GM21423 (cell line): ENCODE measurements around the gene CWF19L2.
A peak's percentile ranks its signal among the peaks of the same experiment; 100 is the strongest.
"Not testable (repeated sequence)": the region's sequence is repeated elsewhere in the genome, so short reads cannot be mapped to it uniquely, and the experiment has no call there.

Experiments used
- ATAC-seq: cut with Tn5 transposase; IDR thresholded peaks from one replicate; pipeline ENCODE4 v1.9.1; 2021; ENCODE audit warnings: mild to moderate bottlenecking, moderate library complexity; ENCODE audit not compliant: unreplicated experiment

The CWF19L2 gene

DNA sequence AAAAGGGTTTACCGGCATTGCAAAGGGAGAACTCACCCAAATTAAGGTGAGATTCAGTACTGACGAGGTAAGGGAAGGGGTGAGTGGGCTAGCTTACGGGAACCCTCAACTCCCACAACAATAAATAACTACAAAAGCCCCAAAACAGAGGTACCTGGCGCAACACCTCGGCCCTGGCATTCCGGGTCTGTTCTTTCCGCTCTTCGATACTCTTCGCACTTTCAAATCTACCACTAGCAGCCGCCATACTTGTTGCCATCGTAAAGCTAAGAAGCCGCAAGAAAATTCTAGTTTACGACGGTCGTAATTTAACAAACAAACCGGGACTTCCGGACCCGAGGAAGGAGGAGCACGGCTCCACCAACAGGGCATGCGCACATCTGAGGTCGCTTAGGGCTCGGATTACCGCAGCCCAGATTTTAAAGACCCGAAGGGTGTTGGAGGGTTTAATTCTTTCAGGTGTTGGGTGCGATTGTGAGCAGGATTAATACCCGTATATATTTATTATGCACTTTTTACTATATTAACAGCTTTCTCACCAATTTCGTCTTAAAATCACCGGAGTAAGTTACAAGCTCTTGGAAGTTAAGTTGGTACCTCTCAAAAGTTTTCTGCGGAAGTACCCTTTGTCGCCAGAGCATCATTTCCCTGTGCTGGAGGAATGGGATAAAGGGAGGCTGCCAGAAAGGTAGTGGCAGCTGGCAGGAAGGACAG is at the start of gene CWF19L2:
TSS of gene CWF19L2 (minus strand) at position 268 of the 714 bp plus-strand sequence. CDS start at position 259, 9 bp downstream.
- peak; percentile 98 for ATAC-seq

DNA sequence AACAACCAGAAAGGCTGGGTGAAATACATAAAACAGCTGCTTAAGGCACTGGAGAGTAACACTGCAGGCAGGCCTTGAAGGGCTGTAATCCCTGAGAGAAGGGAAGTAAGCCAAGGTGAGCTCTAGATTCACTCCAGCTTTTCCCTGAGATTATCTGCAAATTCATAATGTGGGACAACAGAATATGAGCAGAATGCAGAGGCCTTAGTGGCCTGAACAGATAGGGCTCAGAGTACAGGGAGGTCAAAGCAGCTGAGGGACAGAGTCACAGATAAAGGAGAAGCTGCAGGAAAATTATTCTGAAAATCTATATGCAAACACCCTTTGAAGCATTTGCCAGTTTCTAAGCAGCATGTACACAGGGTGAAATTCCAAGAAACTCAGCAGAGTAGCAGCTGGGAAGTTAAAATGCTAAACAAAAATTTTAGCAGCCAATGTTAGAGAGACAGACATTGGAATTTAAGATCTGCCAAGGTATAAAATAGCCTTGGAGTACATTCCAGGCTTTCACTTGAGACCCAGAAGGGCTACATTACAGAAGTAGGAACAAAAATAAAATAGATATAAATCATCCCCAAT is 48.1 kb upstream of the CWF19L2 start:
- ATAC-seq, result no peak

DNA sequence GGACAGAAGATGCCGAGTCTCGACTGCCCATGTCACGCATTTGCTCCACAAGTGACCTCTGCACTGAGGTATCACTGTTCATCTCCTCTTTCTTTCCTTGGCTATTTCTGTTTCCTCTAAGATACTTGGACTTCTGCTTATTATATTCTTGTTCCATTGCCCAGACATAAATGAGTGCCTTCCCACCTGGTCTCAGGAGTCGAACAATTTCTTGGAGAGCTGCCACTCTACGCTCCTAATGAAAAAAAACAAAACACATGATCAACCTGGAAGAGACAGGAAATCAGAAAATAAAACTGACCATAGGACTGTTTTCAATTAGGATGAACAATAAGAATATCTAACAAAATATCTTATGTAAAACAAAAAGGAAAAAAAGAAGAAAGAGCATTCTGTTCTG is 47.4 kb upstream of the CWF19L2 start:
- no peak for ATAC-seq

DNA sequence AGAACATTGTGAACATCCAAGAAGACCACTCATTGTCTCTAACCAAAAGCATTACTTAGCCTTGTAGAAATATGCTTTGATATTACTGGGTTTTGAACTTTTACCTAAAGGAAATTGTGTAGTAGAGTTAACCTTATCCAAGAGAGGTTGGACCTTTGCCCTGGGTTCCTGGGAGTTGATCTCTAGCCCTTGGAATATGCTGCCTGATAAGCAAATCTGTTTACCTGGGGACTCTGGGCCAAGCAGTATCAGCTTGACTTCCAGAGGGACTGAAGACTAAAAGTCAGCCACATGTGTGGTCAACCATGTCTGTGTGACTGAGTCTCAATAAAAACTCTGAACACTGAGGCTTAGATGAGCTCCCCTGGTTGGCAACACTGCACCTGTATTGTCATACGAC is 44.1 kb upstream of the CWF19L2 start:
- ATAC-seq, result no peak

DNA sequence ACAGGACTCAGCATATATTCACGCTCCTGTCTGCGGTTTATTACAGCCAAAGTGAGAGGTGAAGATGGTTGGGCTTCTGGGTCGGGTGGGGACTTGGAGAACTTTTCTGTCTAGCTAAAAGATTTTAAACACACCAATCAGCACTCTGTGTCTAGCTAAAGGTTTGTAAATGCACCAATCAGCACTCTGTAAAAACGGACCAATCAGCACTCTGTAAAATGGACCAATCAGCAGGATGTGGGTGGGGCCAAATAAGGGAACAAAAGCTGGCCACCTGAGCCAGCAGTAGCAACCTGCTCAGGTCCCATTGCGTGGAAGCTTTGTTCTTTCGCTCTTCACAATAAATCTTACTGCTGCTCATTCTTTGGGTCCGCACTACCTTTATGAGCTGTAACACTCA is 39.7 kb upstream of the CWF19L2 start:
- ATAC-seq, result not testable (repeated sequence)

DNA sequence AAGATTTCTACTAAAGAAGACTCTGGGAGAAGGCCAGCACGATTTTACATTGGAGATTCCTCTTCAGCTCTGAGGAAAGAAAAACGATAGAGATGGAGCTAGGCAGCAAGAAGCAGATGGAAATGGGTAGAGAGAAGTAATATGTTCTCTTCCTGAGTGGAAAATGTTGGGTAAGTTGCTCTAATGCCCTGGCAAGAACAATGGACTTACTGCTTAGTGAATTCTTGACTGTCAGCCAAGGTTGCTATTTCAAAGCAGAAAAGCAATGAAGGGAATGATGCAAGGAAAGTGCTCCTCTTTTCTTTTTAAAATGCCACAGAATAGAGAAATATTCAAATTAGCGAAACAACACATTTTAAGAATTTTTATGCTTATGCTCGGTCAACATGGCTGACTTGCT is 38.4 kb upstream of the CWF19L2 start:
- ATAC-seq, result no peak

DNA sequence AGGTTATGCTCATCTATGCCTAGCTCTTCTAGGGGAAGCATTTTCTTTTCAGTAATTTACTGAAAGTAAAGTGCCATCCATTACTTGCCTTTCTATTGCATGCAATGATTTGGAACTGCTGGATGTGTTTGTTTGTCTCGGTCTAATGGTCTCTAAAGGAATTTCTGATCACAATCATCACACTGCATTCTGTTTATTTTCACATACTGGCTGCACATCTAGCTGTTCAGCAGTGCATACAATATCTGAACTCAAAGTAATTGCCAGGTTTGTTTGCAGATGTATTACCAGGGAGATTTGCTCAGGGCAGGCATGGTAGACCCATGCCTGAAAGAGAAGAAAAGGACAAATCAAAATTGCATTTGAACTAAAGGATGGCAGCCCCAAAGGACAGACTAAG is 36.4 kb upstream of the CWF19L2 start:
- ATAC-seq, result no peak

DNA sequence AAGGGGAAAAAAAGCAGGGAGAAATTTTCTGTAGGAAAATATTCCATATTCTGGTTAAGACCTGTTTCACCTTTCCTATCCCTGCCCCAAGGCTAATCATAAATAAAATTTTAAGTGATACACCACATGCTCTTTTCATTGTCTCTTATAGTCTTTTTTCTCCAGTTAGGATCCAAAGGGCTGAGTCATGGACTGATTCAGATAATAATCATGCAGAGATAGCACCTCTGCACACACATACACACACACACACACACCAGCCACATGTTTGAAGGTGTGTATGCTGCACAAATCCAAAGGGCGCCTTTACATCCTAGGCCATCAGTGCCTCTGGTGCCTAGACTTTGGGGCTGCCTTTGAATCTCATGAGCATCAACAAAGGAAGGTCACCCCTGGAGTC is 35.5 kb upstream of the CWF19L2 start:
- no peak for ATAC-seq

DNA sequence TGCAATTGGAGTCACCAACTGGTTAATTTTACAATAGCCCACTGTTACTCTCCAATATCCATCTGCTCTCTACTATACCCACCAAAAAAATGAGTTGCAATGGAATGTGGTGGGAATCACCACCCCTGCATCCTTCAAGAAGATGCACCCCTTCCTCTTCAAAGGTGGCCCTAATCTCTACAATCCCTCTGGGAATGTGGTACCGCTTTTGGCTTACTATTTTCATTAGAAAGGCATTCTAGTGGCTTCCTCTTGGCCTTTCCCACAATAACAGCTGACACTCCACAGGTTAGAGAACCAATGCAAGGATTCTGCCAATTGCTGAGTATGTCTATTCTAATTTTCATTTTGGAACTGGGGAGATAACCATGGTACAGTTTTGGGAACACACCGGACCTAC is 33.2 kb upstream of the CWF19L2 start:
- ATAC-seq, result no peak

DNA sequence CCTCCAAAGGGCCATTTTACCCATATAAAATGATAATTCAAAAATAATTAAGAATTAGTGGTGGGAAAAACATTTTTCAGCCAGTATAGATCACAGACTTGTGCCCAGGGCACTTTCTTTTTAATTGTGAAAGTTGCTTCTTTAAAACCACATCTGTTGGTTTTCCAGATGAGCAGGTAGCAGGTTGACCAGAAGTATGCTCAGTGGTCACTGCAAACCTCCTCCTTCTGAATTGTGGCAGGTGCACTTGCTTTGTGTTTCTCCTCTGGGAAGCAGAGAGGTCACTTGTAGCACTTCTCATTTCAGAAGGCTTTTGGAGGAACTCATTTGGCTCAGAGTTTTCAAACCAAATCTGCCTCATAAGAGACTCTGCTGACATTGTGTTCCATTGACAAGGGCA is 24.6 kb upstream of the CWF19L2 start:
- no peak for ATAC-seq

DNA sequence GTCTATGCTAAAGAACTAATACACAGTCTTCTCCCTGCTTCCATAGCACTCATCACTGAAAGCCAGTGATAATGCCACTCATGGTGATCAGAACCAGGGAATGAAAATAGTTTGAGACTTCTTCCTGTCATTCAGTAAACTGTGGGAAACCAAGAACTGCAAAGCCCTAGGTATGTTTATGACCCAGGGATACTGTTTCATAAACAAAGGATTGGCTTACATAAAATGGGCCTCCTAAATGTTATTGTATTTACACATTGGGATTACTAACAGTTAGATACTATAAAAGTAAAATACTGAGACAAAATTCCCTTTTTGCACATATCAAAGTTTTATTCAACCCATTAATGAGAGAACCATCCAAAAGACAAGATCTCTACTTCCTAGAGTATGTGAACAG is 21.3 kb upstream of the CWF19L2 start:
- ATAC-seq, result no peak

DNA sequence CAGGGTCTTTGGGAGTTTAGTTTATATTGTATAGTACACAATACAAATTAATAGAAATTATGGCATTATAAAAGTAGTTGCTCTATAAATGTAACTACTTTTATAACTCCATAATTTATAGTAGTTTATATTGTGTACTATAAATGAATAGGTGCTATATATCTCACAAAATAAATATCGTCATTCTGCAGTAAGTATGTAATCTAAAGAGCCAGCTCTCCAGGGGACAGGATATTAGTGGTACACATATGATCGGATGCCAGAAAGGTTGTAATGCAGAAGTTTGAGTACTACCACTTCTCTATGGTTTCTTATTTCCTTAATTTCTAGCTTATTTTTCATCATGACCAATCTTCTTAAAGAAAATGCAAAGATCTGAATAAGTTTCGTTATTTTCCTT is 20.2 kb upstream of the CWF19L2 start:
- ATAC-seq, result no peak

DNA sequence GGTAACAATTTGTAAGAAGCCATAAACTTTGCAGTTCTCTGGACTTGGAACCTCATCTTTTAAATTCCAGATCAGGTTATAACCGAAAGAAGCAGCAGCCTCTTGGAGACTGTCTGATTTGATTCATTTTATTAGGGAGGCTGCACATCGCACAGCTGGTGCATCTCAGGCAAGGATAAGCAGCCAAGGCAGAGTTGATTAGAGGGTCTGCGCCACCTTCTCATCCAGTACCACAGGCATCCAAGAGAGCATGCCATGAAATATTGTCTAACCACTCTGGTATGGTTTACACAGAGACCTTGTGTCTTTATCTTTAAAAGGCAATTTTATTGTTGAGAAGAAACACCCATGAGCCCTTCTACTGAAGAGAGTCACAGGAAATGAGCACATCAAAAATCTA is 16.2 kb upstream of the CWF19L2 start:
- ATAC-seq, result no peak

DNA sequence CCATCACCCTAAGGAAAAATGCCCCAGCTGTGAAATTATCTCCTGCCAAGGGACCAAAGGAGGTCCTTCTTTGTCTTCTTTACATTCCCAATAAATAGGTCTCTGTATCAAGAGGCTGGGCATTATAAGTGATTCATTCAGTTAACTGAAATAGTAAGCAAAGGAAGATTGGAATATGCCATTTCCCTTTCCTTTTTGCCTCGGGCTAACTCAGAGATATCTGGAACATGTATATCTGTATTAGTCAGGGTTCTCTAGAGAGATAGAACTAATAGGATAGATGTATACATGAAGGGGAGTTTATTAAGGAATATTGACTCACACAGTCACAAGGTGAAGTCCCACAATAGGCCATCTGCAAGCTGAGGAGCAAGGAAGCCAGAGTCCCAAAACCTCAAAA is 15.3 kb upstream of the CWF19L2 start:
- no peak for ATAC-seq

DNA sequence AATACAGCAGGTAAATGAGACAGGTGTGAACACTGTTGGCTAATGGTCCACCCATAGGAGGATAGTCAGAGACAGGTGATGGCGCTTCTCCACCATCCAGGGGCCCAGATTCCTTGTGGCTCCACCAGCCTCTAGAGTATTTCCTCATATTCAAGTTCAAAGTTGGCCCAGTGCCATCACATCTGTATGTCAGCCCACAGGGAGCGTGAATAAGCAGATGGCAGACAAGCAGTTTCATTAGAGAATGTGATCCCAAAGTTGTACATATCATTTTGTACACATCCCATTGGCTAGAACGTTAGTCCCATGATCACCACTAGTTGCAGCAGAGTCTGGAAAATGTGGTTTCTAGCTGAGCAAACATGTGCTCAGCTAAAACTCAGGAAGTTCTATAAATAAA is 11.0 kb upstream of the CWF19L2 start:
- ATAC-seq, result no peak

DNA sequence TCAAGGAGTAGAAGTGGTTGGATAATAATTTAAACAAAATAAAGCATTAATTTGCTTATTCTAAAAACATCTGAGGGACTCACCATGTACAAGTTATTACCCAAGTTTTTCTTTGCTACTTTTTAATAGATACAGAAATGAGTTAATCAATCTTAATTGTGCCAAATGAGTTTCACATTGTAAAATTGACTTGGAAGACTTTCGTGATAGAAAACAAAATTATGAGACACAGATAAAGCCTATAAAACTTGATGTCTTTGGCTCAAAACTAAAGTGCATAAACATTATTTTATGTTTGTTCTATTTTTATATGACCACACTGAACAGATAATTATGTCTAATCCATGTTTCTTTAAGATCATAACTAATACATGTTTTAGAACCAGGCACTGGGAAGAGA is 10.1 kb upstream of the CWF19L2 start:
- ATAC-seq, result no peak

DNA sequence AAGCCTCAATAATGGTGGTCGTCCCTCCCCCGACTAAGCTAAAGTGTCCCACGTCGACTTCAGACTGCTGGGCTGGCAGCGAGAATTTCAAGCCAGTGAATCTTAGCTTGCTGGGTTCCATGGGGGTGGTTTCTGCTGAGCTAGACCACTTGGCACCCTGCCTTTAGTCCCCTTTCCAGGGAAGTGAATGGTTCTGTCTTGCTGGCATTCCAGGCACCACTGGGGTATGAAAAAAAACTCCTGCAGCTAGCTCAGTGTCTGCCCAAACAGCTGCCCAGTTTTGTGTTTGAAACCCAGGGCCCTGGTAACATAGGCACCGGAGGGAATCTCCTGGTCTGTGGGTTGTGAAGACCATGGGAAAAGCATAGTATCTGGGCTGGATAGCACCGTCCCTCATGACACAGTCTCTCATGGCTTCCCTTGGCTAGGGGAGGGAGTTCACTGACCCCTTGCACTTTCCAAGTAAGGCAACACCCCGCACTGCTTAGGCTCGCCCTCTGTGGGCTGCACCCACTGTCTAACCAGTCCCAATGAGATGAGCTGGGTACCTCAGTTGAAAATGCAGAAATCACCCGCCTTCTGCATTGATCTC is 8.7 kb upstream of the CWF19L2 start:
- not testable (repeated sequence) for ATAC-seq

DNA sequence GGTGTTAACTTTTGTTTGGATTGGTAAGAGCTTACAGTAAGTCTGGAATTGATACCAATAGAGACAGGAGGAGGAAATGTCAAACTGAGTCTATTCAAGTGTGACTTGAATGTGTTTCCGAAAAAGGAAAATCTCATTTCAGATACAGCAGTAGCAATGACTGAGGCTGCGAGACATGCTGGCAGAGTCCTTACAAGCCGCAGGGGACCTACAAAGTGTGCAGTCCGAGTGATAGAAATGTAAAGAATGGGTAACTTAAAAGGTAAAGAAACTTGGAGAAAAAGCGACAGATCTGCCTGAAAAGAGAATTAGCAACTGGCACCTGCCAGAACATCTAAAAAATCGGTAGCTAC is 444 bp downstream of the CWF19L2 start:
- peak; percentile 42 for ATAC-seq

DNA sequence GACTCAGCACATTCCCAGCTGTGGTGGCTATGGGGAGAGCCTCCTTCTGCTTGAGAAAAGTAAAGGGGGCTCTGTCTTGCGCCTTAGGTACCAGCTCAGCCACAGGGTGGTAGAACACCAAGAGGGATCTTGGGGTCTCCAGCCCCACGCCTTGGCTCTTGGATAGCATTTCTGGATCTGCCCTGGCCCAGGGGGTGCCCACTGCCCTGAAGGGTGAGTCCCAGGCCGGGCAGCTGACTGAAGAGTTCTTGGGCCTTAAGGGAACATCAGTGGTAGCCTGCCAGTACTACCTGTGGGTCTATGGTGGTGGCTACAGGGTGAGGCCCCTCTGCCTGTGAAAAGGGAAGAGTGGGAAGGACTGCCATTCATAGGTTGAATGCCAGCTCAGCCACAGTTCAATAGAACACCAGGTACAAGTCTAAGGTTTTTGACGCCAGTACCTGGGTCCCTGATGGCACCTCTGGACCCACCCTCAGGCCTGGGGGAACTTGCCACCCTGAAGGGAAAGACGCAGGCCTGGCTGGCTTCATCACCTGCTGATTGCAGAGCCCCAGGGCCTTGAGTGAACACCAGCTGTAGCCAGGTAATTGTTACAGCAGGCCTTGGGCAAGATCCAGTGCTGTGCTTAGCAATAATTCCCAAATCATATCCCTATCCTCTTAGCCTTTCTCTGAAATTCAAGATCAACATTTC is 3.9 kb downstream of the CWF19L2 start:
- no peak for ATAC-seq

DNA sequence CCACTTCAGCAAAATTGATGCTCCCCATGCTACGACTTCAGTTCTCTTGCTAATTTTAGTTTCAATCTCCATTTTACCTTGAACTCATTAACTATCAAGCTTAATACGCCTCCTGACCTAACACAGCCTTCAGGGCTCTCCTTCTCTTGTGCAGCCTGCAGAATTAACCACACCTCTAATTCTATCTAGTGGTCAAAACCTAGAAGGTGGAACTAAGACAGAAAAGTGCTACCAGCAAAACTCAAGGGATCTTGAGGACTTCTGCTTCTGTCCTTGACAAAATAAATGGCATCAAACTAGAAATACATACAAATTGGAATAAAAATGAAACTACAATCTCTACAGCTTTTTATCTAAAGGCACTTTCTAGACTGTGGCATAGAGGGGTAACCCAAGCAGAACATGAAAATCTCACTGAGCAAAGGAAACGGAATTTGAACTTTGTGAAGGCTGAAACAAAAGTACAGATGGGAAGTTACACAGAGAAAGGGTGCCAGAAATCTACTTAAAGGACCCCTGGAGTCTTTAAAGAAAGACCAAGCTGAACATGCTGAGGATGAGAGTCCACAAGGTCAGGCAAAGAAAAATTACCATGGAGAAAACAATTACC is 10.7 kb downstream of the CWF19L2 start:
- ATAC-seq, result no peak

DNA sequence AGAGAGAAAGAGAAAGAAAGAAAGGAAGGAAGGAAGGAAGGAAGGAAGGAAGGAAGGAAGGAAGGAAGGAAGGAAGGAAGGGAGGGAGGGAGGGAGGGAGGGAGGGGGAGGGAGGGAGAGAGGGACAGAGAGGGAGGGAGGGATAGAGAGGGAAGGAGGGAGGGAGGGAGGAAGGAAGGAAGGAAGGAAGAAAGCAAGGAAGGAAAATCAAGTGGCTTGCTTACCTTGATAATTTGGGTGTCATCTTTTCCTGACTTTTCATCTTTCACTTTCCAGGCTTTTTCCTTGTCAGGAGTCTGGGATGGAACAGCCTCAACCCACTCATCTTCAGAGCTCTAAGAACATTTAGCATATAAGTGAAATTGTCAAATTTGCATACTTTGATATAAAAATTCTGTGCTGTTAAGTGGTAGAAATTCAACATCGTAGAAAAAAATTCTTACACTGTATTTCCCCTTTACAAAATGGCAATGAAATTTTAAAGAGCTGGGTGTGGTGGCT is 14.9 kb downstream of the CWF19L2 start:
- ATAC-seq, result no peak
